A549 (cell line): ENCODE results near the gene SHC2. TPM values are rescaled to one million over a fixed set of nuclear protein-coding genes. Genes with fewer than 3 reads are reported as not detected.

Source experiments
- ATAC-seq, 2 experiments: fragments of 200-7000 bp in 1 of 2; fragments of >200 bp in 1 of 2; cut with Nextera tagmentation in 1 of 2; cut with Tn5 transposase in 1 of 2; 3 replicates each; pipeline versions ENCODE4 v1.8.0 to v1.9.1; 2018 to 2020; ENCODE audit warnings: mild to moderate bottlenecking in 1 of 2, moderate library complexity in 1 of 2
- CTCF ChIA-PET: fragments of 300-600 bp; sonication (Branson Sonifier 250); formaldehyde crosslinking; extraction: SDS; loops from one replicate; lab custom pipeline; 2021; ENCODE audit warnings: antibody characterized with exemption, inconsistent platforms; lab: Yijun Ruan, JAX
- POLR2A ChIA-PET: fragments of 350-600 bp; formaldehyde crosslinking; extraction: SDS; loops from one replicate; lab custom pipeline; 2021; ENCODE audit warnings: antibody characterized with exemption, inconsistent platforms; lab: Yijun Ruan, JAX
- DNase-seq, 2 experiments: peaks; one replicate each; pipeline versions ENCODE4 v3.0.0 to v3.0.0-alpha.2; 2011 to 2016; ENCODE audit warnings: low read depth in 1 of 2, low spot score in 1 of 2
- FAIRE-seq: peaks from 2 replicates; lab custom pipeline; 2011; peaks lifted over from hg19 to GRCh38; lab: Jason Lieb, UNC
- H3K27ac ChIP-seq, 2 experiments: fragments of >200 bp; sonication (Bioruptor Twin); formaldehyde crosslinking; 3 replicates each; pipeline ENCODE4 v1.5.1; 2016 to 2017
- H3K4me1 ChIP-seq: fragments of >200 bp; sonication (Bioruptor Twin); formaldehyde crosslinking; 3 replicates; pipeline ENCODE4 v1.6.1; 2016
- H3K4me2 ChIP-seq: fragments of >200 bp; sonication (Bioruptor Twin); formaldehyde crosslinking; 3 replicates; pipeline ENCODE4 v1.6.1; 2016
- H3K4me3 ChIP-seq: fragments of >200 bp; sonication (Bioruptor Twin); formaldehyde crosslinking; 3 replicates; pipeline ENCODE4 v1.5.1; 2016
- H3K9me3 ChIP-seq: fragments of >200 bp; sonication (Bioruptor Twin); formaldehyde crosslinking; 3 replicates; pipeline ENCODE4 v1.6.1; 2016
- BHLHE40 ChIP-seq: IDR thresholded peaks from 2 replicates; pipeline ENCODE4 v1.6.1; 2012; ENCODE audit warnings: low read depth, low read length, inconsistent platforms
- CBX2 ChIP-seq: fragments of 200-600 bp; sonication (generic); IDR thresholded peaks from 2 replicates; pipeline ENCODE4 v1.6.1; 2016; ENCODE audit warnings: low read depth, mild to moderate bottlenecking, borderline replicate concordance
- CBX8 ChIP-seq: fragments of 200-600 bp; sonication (generic); IDR thresholded peaks from 2 replicates; pipeline ENCODE4 v1.6.1; 2016
- CEBPB ChIP-seq, 2 experiments: fragments of >200 bp in 1 of 2; sonication (Bioruptor Twin) in 1 of 2; formaldehyde crosslinking in 1 of 2; IDR thresholded peaks; 2 replicates each; pipeline ENCODE4 v1.6.1; 2012 to 2016
- CHD2 ChIP-seq: fragments of 150-350 bp; IDR thresholded peaks from 2 replicates; pipeline ENCODE4 v1.6.1; 2014; ENCODE audit warnings: low read length; ENCODE audit not compliant: partially characterized antibody
- CHD4 ChIP-seq: fragments of 200-600 bp; sonication (generic); IDR thresholded peaks from 2 replicates; pipeline ENCODE4 v1.6.1; 2016; ENCODE audit warnings: antibody characterized with exemption, mild to moderate bottlenecking, borderline replicate concordance
- EHF ChIP-seq: fragments of 250-450 bp; sonication (Bioruptor Pico); IDR thresholded peaks from 2 replicates; pipeline ENCODE4 v1.5.0; 2020; ENCODE audit warnings: mild to moderate bottlenecking
- ESRRA ChIP-seq: fragments of 150-350 bp; IDR thresholded peaks from 2 replicates; pipeline ENCODE4 v1.6.1; 2014; ENCODE audit warnings: mild to moderate bottlenecking, low read length, borderline replicate concordance
- FOSL2 ChIP-seq, 2 experiments: fragments of 450-650 bp in 1 of 2; fragments of >200 bp in 1 of 2; sonication (Bioruptor Twin) in 1 of 2; formaldehyde crosslinking; IDR thresholded peaks; 2 replicates each; pipeline versions ENCODE4 v1.5.0 to v1.6.1; 2016 to 2020; ENCODE audit warnings: mild to moderate bottlenecking in 1 of 2, moderate library complexity in 1 of 2
- FOXS1 ChIP-seq: fragments of 250-450 bp; sonication (Bioruptor Pico); IDR thresholded peaks from 2 replicates; pipeline ENCODE4 v1.5.0; 2020; ENCODE audit warnings: mild to moderate bottlenecking, moderate library complexity
- HDAC2 ChIP-seq: fragments of 200-600 bp; sonication (generic); IDR thresholded peaks from 2 replicates; pipeline ENCODE4 v1.6.1; 2016
- HOXA7 ChIP-seq: fragments of 250-450 bp; sonication (Bioruptor Pico); IDR thresholded peaks from 2 replicates; pipeline ENCODE4 v1.5.0; 2020; ENCODE audit warnings: mild to moderate bottlenecking, moderate library complexity
- HOXB13 ChIP-seq: fragments of 250-450 bp; sonication (Bioruptor Pico); IDR thresholded peaks from 2 replicates; pipeline ENCODE4 v1.5.0; 2020; ENCODE audit warnings: low read depth, mild to moderate bottlenecking, moderate library complexity
- KDM5A ChIP-seq: fragments of 200-600 bp; sonication (generic); IDR thresholded peaks from 2 replicates; pipeline ENCODE4 v1.6.1; 2016; ENCODE audit warnings: antibody characterized with exemption, mild to moderate bottlenecking
- MAFK ChIP-seq: fragments of 450-650 bp; IDR thresholded peaks from 2 replicates; pipeline ENCODE4 v1.6.1; 2014; ENCODE audit not compliant: partially characterized antibody
- MYC ChIP-seq: IDR thresholded peaks from 2 replicates; pipeline ENCODE4 v1.6.1; 2012; ENCODE audit warnings: mild to moderate bottlenecking, inconsistent platforms, low read length, improper control_type of control experiment, borderline replicate concordance
- NFE2L2 ChIP-seq: fragments of 150-350 bp; conservative IDR thresholded peaks from 2 replicates; pipeline ENCODE4 v1.6.1; 2014; ENCODE audit warnings: low read length
- RAD21 ChIP-seq, 2 experiments: fragments of >200 bp in 1 of 2; sonication (Bioruptor Twin) in 1 of 2; formaldehyde crosslinking in 1 of 2; IDR thresholded peaks in 1 of 2; conservative IDR thresholded peaks in 1 of 2; 2 replicates in 1 of 2; 3 replicates in 1 of 2; pipeline ENCODE4 v1.6.1; 2012 to 2018; ENCODE audit warnings: inconsistent platforms in 1 of 2
- RCOR1 ChIP-seq: fragments of 150-350 bp; IDR thresholded peaks from 2 replicates; pipeline ENCODE4 v1.6.1; 2014; ENCODE audit warnings: antibody characterized with exemption, low read length, low read depth
- SREBF2 ChIP-seq: fragments of 450-650 bp; IDR thresholded peaks from 2 replicates; pipeline ENCODE4 v1.6.1; 2014; ENCODE audit warnings: mild to moderate bottlenecking, moderate library complexity
- ZNF302 ChIP-seq: fragments of 250-450 bp; sonication (Bioruptor Pico); IDR thresholded peaks from 2 replicates; pipeline ENCODE4 v1.9.0; 2021; ENCODE audit warnings: inconsistent platforms, mild to moderate bottlenecking, moderate library complexity
- ZSCAN20 ChIP-seq: fragments of 250-450 bp; sonication (Bioruptor Pico); IDR thresholded peaks from 2 replicates; pipeline ENCODE4 v1.8.0; 2022; ENCODE audit warnings: mild to moderate bottlenecking, moderate library complexity
- WGBS: methylation state at CpG from one replicate; pipeline ENCODE4 v1.1.6; 2017; ENCODE audit errors: missing lambda C conversion rate; 5-methylcytosine and 5-hydroxymethylcytosine counted together
- polyA plus RNA-seq, 4 experiments: library from polyadenylated mRNA; depleted of rRNA in 3 of 4; stranded (reverse); fragments of >200 nt; fragmentation: RNase III in 1 of 4; extraction: RNeasy Plus Mini Kit Qiagen cat#74134 plus additional on column Dnase treatment in 1 of 4; gene quantifications; 2 replicates in 3 of 4; 3 replicates in 1 of 4; pipeline ENCODE4 v1.2.3, GENCODE V29; 2011 to 2017
- TF ChIP-seq, protein P1 (sequence below): fragments of >200 bp; sonication (Bioruptor Twin); formaldehyde crosslinking; IDR thresholded peaks from 2 replicates; pipeline ENCODE4 v1.6.1; 2016

The SHC2 gene
- polyA plus RNA-seq, 2 of the 4 experiments (the other 2 are of a cell fraction): 0.36 to 0.58 TPM

DNA sequence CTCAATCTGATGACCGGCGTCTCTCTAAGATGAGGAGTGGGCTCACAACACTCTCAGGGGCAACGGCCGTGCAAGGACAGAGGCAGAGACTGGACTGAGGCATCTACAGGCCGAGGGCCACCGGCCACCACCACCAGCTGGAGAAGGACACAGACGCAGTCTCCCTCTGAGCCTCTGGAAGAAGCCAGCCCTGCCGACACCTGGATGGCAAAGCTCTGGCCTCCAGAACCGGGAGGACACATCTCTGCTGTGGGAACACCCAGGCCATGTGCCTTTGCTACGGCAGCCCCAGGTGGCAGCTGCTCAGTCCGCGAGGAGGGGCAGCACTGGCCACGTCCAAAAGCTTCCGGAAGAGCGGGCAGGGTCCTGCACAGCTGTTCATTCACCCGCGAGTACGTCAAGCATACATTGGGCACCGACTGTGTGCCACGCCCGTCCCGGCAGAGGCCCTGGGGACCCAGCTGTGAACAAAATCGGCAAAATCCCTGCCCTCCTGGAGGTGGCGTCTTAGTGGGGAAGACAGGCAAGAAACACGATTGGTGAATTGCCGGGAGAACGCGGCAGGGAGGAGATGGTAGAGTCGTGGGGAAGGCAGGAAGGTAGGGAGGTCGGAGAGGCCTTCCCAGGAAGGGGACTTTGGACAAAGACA is 69.0 kb downstream of the SHC2 start:
- TF ChIP-seq HOXB13 (CRISPR knock-in tag) (no peak), SREBF2 (no peak), FOSL2 (IDR thresholded peaks at IDR 0.05) (no peak), FOSL2 (CRISPR knock-in tag; IDR thresholded peaks at IDR 0.05) (no peak), FOXS1 (no peak), ZSCAN20 (no peak), CEBPB (IDR thresholded peaks at IDR 0.05) (no peak), EHF (CRISPR knock-in tag) (no peak), RCOR1 (no peak), CHD4 (no peak), KDM5A (no peak), CHD2 (no peak)
- Histone ChIP-seq H3K4me3 (no peak overlapping the region), H3K4me2 (no peak overlapping the region), H3K9me3 (no peaks in the 10 kb centered on the region; the same call in 2 of the 3 replicates), H3K4me1 (no peaks in the 10 kb centered on the region), H3K27ac (no peak overlapping the region)
- ChIA-PET CTCF (interaction anchor here (1.0 kb wide), 1 partner anchor 12 kb away, joined by 5 read pairs; no protein-coding TSS in a partner anchor), POLR2A (no interaction called here)
- ATAC-seq (no peak), FAIRE-seq (no peak), DNase-seq (no peak)
- 70% methylated on average over 26 of the region's 30 CpGs for WGBS

DNA sequence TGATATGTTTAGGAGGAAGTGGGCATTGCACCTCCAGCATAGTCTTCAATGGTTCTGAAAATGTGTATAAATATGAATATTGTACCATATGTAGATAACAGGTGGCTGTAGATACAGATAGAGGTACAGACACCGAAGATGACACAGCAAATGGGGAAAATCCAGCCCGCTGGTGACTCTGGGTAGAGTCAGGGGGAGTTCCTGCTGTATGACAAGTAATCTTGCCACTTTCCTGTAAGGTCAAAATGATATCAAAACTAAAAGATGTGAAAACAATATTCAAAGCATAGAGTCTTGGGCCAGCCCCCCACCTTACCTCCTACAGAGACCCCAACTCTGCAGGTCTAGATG is 69.7 kb downstream of the SHC2 start:
- CTCF ChIA-PET: interaction anchor here (1.0 kb wide), 1 partner anchor 11 kb away, joined by 5 read pairs; no protein-coding TSS in a partner anchor

DNA sequence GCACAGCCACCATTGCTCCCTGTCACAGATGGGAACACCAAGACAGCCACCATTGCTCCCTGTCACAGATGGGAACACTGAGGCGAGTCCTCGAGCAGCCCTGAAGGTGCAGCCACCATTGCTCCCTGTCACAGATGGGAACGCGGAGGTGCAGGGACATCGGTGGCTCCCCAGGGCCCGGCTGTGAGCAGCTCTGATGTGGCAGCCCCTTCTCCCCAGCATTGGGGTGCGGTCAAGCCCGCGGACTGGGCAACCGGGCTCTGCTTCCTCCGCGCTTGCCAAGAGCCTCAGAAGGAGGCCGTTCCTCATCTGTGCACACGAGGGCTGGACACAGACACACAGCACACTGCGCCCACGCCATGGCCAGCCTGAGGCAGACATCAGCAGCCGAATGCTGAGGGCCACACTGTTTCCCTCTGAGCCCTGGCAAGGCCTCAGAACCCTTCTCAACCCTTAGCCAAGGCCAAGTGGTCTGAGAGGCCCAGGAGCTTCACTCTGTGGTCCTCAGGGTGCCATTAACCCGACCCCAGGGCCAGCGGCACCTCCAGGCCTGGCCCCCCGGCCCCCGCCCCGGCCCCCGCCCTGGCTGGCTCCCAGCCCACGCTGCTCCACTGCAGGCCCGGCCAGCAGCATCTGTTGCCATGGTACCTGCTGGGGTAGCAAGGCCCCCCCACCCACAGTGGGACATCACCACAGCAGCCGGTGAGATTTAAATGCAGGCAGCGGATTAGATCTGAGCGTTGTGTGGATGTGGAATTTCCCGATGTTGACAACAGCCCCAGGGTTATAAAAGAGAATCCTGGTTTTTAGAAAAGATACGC is 70.2 kb downstream of the SHC2 start:
- WGBS: 83% methylated on average over 12 of the region's 30 CpGs
- POLR2A ChIA-PET: no interaction called here
- ATAC-seq: no peak

More for the DNA sequence above, 69.7 kb downstream of the SHC2 start:
- H3K4me3 ChIP-seq: no peak overlapping the region
- H3K4me1 ChIP-seq: no peaks in the 10 kb centered on the region
- H3K4me2 ChIP-seq: no peak overlapping the region
- DNase-seq (no peak), FAIRE-seq (no peak), ATAC-seq (no peak)
- POLR2A ChIA-PET: no interaction called here
- WGBS: 34% methylated on average over 2 of the region's 2 CpGs
- no peak overlapping the region for H3K27ac ChIP-seq
- no peaks in the 10 kb centered on the region; the same call in 2 of the 3 replicates for H3K9me3 ChIP-seq
- no peak for TF ChIP-seq FOXS1
- no peak for TF ChIP-seq HOXB13 (CRISPR knock-in tag)
- no peak for TF ChIP-seq HDAC2
- TF ChIP-seq MYC: no peak
- TF ChIP-seq ESRRA: no peak
- TF ChIP-seq NFE2L2: no peak
- TF ChIP-seq SREBF2: no peak
- no peak for TF ChIP-seq CBX8
- TF ChIP-seq CHD2: no peak
- TF ChIP-seq RAD21 (conservative IDR thresholded peaks at IDR 0.05 in 1 of 2, IDR thresholded peaks at IDR 0.05 in 1 of 2): no peak

More for the DNA sequence above, 70.2 kb downstream of the SHC2 start:
- Histone ChIP-seq H3K4me2 (no peak overlapping the region), H3K9me3 (no peaks in the 10 kb centered on the region; the same call in 2 of the 3 replicates), H3K4me3 (no peak overlapping the region), H3K4me1 (no peaks in the 10 kb centered on the region), H3K27ac (no peak overlapping the region)
- CTCF ChIA-PET: no interaction called here
- no peak for TF ChIP-seq NFE2L2
- no peak for TF ChIP-seq MAFK
- TF ChIP-seq KDM5A: no peak
- TF ChIP-seq HOXA7: no peak
- TF ChIP-seq ZSCAN20: no peak
- TF ChIP-seq, protein P1, sequence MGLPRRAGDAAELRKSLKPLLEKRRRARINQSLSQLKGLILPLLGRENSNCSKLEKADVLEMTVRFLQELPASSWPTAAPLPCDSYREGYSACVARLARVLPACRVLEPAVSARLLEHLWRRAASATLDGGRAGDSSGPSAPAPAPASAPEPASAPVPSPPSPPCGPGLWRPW: no peak
- TF ChIP-seq ZNF302 (CRISPR knock-in tag): no peak
- no peak for TF ChIP-seq RCOR1
- no peak for TF ChIP-seq FOXS1
- no peak for TF ChIP-seq BHLHE40
- TF ChIP-seq SREBF2: no peak
- no peak for TF ChIP-seq HOXB13 (CRISPR knock-in tag)
- TF ChIP-seq CHD4: no peak
- TF ChIP-seq CBX2: no peak
- DNase-seq (no peak), FAIRE-seq (no peak)
